ENCODE measurements around the gene SLC30A3. TPM values are rescaled to one million over a fixed set of nuclear protein-coding genes. Genes with fewer than 3 reads are reported as not detected.

The SLC30A3 gene
- total RNA-seq, 3 donors from 2014 or later, result 0.15 to 0.43 (median 0.18) TPM

DNA sequence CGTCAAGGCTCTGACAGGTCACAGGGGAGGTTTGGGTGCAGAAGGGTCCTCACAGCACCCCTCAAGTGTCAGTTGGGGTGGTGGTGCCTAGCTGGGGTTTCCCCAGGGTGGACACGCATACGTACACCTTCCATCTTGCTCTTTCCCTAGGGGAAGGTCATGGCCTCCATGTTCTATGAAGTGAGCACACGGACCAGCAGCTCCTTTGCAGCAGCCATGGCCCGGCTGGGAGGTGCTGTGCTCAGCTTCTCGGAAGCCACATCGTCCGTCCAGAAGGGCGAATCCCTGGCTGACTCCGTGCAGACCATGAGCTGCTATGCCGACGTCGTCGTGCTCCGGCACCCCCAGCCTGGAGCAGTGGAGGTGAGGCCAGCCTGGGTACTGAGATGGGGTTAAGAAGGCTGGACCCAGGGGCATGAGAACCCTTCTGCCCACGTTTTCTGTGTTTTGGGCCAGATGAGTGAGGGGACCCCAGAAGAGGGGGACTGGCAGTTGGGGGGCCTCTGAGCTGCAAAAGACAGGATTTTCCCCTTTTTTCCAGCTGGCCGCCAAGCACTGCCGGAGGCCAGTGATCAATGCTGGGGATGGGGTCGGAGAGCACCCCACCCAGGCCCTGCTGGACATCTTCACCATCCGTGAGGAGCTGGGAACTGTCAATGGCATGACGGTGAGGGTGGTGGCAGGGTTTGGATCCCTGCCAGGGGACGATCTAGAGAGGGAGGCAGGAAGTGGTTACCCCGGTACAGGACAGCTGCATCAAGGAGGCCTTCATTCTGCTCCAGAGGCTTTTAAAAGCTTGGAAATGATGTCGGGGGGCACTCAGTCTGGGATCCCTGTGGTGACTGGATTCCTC is 20.9 kb downstream of the SLC30A3 start:
- peaks cover 47% of the 10 kb centered on the region for H3K36me3 Mint-ChIP-seq (ENCODE audit: insufficient read depth)
- no peak for ATAC-seq

DNA sequence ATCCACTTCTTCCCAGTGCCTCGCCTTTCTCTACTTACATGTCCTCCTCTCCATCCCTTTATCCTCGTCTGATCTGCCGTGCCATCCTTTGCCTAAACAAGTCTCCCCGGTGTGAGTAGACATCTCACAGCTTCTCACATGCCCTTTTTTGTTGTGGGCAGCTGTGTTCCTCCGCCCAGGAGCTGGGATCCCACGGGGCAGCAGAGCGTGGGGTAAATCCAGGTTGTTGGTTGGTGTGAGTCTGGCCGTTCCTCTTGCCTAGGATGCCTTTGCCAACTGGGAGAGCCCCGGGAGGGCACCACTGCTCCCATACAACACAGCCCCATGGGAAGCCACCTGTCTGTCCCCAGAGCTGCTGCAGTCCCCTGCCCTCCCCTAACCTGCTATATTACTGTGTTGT is 22.4 kb downstream of the SLC30A3 start:
- peaks cover 4% of the 10 kb centered on the region for H3K4me1 Mint-ChIP-seq (ENCODE audit: low read depth)
- no peak for DNase-seq
- H3K27me3 Mint-ChIP-seq (ENCODE audit: low read depth), result no peaks in the 10 kb centered on the region
- peaks cover 57% of the 10 kb centered on the region for H3K36me3 Mint-ChIP-seq (ENCODE audit: insufficient read depth)
- H3K9me3 Mint-ChIP-seq, result no peaks in the 10 kb centered on the region
- no peak overlapping the region for H3K4me3 Mint-ChIP-seq
- ATAC-seq, result no peak

More for the DNA sequence above, 20.9 kb downstream of the SLC30A3 start:
- no peaks in the 10 kb centered on the region for H3K9me3 Mint-ChIP-seq
- no peak for DNase-seq
- H3K27me3 Mint-ChIP-seq (ENCODE audit: low read depth), result no peaks in the 10 kb centered on the region
- peaks cover 4% of the 10 kb centered on the region for H3K4me1 Mint-ChIP-seq (ENCODE audit: low read depth)
- H3K4me3 Mint-ChIP-seq, result no peak overlapping the region

DNA sequence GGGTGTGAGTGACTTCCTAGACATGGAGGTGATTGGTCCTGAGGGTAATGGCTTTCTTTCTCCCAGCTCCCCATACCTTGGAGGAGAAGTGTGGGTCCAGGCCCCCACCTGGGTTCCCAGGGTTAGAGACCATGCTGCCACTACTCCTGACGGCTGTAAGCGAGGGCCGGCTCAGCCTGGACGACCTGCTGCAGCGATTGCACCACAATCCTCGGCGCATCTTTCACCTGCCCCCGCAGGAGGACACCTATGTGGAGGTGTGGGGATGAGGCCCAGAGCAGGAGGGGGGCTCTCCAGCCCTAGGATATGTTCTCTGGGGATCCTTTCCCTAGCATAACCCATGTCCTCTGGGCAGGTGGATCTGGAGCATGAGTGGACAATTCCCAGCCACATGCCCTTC is 23.9 kb downstream of the SLC30A3 start:
- peaks cover 62% of the 10 kb centered on the region for H3K36me3 Mint-ChIP-seq (ENCODE audit: insufficient read depth)
- no peaks in the 10 kb centered on the region for H3K27me3 Mint-ChIP-seq (ENCODE audit: low read depth)
- peaks cover 4% of the 10 kb centered on the region for H3K4me1 Mint-ChIP-seq (ENCODE audit: low read depth)
- H3K9me3 Mint-ChIP-seq, result no peaks in the 10 kb centered on the region
- DNase-seq, result no peak
- ATAC-seq, result no peak
- H3K4me3 Mint-ChIP-seq, result no peak overlapping the region

DNA sequence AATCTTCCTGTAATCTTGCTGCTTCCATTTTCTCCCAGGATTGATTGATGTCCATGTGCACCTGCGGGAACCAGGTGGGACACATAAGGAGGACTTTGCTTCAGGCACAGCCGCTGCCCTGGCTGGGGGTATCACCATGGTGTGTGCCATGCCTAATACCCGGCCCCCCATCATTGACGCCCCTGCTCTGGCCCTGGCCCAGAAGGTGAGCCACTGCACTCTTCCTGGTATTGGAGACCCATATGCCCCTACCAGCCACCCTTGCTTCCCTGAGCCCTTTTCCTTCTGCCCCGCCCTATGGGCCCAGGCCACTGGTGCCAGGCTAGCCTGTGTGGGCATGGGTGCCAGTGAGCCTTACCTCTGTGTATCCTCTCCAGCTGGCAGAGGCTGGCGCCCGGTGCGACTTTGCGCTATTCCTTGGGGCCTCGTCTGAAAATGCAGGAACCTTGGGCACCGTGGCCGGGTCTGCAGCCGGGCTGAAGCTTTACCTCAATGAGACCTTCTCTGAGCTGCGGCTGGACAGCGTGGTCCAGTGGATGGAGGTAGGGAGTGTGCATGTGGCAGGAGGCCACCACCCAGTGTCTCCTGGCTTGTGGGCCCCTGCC is 25.4 kb downstream of the SLC30A3 start:
- H3K36me3 Mint-ChIP-seq (ENCODE audit: insufficient read depth), result peaks cover 75% of the 10 kb centered on the region
- ATAC-seq (no peak), DNase-seq (no peak)
- H3K27me3 Mint-ChIP-seq (ENCODE audit: low read depth), result no peaks in the 10 kb centered on the region
- no peak overlapping the region for H3K4me3 Mint-ChIP-seq
- H3K9me3 Mint-ChIP-seq, result no peaks in the 10 kb centered on the region
- H3K4me1 Mint-ChIP-seq (ENCODE audit: low read depth), result peaks cover 4% of the 10 kb centered on the region

DNA sequence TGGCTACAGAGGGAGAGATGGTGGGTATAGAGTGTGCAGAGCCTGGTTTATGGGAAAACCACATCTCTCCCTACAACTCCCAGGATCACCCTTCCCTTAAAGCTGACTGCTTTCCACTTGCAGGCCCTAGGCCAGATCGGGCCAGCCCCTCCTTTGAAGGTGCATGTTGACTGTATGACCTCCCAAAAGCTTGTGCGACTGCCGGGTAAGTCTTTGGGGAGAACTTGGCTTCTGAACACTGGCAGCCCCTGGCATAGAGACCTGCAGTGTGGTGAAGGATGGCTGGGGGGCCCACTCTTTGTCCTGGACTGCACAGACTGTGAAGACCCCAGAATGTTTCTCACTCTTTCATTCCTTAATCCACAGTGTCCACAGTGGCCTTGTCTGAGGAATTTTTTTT is 26.2 kb downstream of the SLC30A3 start:
- ATAC-seq, result no peak
- H3K36me3 Mint-ChIP-seq (ENCODE audit: insufficient read depth), result peaks cover 72% of the 10 kb centered on the region

DNA sequence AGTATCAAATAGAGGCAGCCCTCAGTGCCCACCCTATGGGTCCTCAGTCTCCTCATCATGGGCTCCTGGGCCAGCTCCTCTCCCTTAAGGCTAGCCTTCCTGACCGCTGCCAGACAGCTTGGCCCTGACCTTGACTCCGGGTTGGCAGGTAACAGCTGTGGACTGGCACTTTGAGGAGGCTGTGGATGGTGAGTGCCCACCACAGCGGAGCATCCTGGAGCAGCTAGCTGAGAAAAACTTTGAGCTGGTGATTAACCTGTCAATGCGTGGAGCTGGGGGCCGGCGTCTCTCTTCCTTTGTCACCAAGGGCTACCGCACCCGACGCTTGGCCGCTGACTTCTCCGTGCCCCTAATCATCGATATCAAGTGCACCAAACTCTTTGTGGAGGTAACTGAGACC is 26.7 kb downstream of the SLC30A3 start:
- H3K9me3 Mint-ChIP-seq, result no peaks in the 10 kb centered on the region
- H3K36me3 Mint-ChIP-seq (ENCODE audit: insufficient read depth), result peaks cover 72% of the 10 kb centered on the region
- ATAC-seq, result no peak
- H3K27me3 Mint-ChIP-seq (ENCODE audit: low read depth), result no peaks in the 10 kb centered on the region
- H3K4me1 Mint-ChIP-seq (ENCODE audit: low read depth), result no peaks in the 10 kb centered on the region
- DNase-seq, result no peak
- H3K4me3 Mint-ChIP-seq, result no peak overlapping the region

More for the DNA sequence above, 26.2 kb downstream of the SLC30A3 start:
- H3K27me3 Mint-ChIP-seq (ENCODE audit: low read depth), result no peaks in the 10 kb centered on the region
- no peak overlapping the region for H3K4me3 Mint-ChIP-seq
- DNase-seq, result no peak
- H3K4me1 Mint-ChIP-seq (ENCODE audit: low read depth), result no peaks in the 10 kb centered on the region
- H3K9me3 Mint-ChIP-seq, result no peaks in the 10 kb centered on the region

DNA sequence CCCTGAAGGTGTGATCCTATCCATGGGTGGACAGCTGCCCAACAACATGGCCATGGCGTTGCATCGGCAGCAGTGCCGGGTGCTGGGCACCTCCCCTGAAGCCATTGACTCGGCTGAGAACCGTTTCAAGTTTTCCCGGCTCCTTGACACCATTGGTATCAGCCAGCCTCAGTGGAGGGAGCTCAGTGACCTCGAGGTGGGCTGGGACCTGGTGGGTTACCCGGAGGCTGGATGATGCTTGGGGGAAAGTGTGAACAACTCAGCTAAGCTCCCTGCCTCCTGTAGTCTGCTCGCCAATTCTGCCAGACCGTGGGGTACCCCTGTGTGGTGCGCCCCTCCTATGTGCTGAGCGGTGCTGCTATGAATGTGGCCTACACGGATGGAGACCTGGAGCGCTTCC is 29.5 kb downstream of the SLC30A3 start:
- DNase-seq, result no peak
- no peak for ATAC-seq
- Mint-ChIP-seq H3K4me3 (no peak overlapping the region), H3K9me3 (no peaks in the 10 kb centered on the region), H3K36me3 (ENCODE audit: insufficient read depth) (peaks cover 53% of the 10 kb centered on the region), H3K4me1 (ENCODE audit: low read depth) (no peaks in the 10 kb centered on the region), H3K27me3 (ENCODE audit: low read depth) (no peaks in the 10 kb centered on the region)

DNA sequence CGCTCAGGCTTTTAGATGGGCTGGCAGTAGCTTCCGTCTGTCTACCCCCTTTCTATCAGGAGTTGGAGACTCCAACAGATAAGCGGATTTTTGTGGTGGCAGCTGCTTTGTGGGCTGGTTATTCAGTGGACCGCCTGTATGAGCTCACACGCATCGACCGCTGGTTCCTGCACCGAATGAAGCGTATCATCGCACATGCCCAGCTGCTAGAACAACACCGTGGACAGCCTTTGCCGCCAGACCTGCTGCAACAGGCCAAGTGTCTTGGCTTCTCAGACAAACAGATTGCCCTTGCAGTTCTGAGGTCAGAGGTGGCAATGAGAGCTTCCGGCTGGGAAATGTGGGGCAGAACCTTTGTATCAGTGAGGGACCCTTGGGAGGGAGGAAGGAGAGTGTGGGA is 30.9 kb downstream of the SLC30A3 start:
- no peak for DNase-seq

DNA sequence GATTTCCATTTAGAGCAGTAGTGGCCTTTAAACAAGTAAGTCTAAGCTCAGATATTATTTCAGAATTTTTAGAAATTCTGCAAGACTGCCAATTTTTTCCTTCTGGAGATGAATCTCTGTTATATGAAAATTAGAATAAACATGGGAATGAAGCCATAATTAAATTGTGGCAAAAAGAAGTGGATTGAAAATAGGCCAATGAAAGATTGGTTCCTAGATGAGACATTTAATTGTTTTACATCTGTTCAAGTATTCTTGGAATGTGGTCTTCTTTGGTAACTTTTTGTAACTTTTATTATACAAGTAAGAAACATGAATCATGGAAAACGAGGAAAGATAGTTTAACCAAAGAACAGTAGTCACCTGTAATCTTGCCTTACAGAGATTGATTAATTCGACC is 35.3 kb downstream of the SLC30A3 start:
- no peaks in the 10 kb centered on the region for H3K9me3 Mint-ChIP-seq
- H3K4me3 Mint-ChIP-seq, result no peak overlapping the region
- peaks cover 43% of the 10 kb centered on the region for H3K36me3 Mint-ChIP-seq (ENCODE audit: insufficient read depth)
- no peaks in the 10 kb centered on the region for H3K4me1 Mint-ChIP-seq (ENCODE audit: low read depth)
- ATAC-seq, result no peak
- H3K27me3 Mint-ChIP-seq (ENCODE audit: low read depth), result no peaks in the 10 kb centered on the region
- no peak for DNase-seq

More for the DNA sequence above, 30.9 kb downstream of the SLC30A3 start:
- Mint-ChIP-seq H3K9me3 (no peaks in the 10 kb centered on the region), H3K27me3 (ENCODE audit: low read depth) (no peaks in the 10 kb centered on the region), H3K36me3 (ENCODE audit: insufficient read depth) (peaks cover 50% of the 10 kb centered on the region), H3K4me3 (no peak overlapping the region), H3K4me1 (ENCODE audit: low read depth) (no peaks in the 10 kb centered on the region)
- no peak for ATAC-seq

DNA sequence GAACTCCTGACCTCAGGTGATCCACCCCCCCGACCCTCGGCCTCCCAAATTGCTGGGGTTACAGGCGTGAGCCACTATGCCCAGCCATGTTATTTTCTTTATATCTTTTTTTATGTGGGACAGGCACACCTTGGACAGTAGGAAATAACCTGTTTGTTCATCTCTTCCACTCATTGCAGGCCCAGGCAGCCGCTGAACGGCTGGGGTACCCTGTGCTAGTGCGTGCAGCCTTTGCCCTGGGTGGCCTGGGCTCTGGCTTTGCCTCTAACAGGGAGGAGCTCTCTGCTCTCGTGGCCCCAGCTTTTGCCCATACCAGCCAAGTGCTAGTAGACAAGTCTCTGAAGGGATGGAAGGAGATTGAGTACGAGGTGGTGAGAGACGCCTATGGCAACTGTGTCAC is 37.3 kb downstream of the SLC30A3 start:
- H3K36me3 Mint-ChIP-seq (ENCODE audit: insufficient read depth), result peaks cover 46% of the 10 kb centered on the region
- H3K4me1 Mint-ChIP-seq (ENCODE audit: low read depth), result no peaks in the 10 kb centered on the region
- H3K4me3 Mint-ChIP-seq, result no peak overlapping the region
- no peaks in the 10 kb centered on the region for H3K9me3 Mint-ChIP-seq
- ATAC-seq, result no peak
- H3K27me3 Mint-ChIP-seq (ENCODE audit: low read depth), result no peaks in the 10 kb centered on the region
- DNase-seq, result no peak

DNA sequence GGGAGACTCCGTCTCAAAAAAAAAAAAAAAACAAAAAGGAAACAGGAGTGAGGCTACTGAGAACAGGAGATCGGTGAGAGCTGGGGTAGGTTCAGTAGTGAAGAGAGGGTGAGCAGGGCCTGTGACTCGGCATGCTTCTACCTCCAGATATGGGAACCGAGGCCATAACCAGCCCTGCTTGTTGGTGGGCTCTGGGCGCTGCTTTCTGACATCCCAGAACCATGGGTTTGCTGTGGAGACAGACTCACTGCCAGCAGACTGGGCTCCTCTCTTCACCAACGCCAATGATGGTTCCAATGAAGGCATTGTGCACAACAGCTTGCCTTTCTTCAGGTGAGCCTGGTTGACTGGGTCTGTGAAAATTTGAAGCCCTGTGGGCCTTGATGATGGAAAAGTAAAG is 39.4 kb downstream of the SLC30A3 start:
- Mint-ChIP-seq H3K4me1 (ENCODE audit: low read depth) (peaks cover 9% of the 10 kb centered on the region), H3K27me3 (ENCODE audit: low read depth) (no peaks in the 10 kb centered on the region), H3K4me3 (no peak overlapping the region), H3K36me3 (ENCODE audit: insufficient read depth) (peaks cover 51% of the 10 kb centered on the region), H3K9me3 (no peaks in the 10 kb centered on the region)
- DNase-seq, result no peak
- ATAC-seq, result no peak

DNA sequence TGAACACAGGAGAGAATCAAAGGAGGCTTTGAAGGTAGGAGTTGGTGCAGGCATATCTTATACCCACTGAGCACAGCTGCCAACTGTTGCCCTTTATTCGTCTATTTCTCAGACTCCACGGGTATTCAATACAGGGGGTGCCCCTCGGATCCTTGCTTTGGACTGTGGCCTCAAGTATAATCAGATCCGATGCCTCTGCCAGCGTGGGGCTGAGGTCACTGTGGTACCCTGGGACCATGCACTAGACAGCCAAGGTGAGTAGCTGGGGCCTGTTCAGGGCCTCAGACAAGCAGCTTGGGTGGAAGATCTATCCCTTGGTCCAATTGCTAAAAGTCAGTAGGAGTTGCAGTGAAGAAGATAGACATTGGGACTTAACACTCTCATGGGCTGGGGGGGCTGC is 40.4 kb downstream of the SLC30A3 start:
- Mint-ChIP-seq H3K36me3 (ENCODE audit: insufficient read depth) (peaks cover 54% of the 10 kb centered on the region), H3K4me1 (ENCODE audit: low read depth) (peaks cover 15% of the 10 kb centered on the region), H3K4me3 (no peak overlapping the region), H3K9me3 (no peaks in the 10 kb centered on the region), H3K27me3 (ENCODE audit: low read depth) (no peaks in the 10 kb centered on the region)
- DNase-seq (no peak), ATAC-seq (no peak)

DNA sequence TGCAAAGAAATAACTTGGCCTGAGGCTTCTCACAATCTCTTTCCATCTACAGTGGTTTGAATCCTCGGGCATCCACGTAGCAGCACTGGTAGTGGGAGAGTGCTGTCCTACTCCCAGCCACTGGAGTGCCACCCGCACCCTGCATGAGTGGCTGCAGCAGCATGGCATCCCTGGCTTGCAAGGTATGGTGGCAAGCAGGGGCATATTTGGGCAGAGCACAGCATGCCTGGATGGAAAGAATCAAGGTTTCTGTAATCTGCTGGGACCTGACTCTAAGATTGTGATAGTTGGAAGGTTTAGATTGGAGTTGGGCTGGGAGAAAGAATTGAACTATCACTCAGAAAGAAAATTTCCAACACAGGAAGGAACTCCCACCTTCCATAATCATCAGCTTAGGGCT is 41.7 kb downstream of the SLC30A3 start:
- DNase-seq (no peak), ATAC-seq (no peak)
- peaks cover 23% of the 10 kb centered on the region for H3K4me1 Mint-ChIP-seq (ENCODE audit: low read depth)
- H3K9me3 Mint-ChIP-seq, result no peaks in the 10 kb centered on the region
- H3K27me3 Mint-ChIP-seq (ENCODE audit: low read depth), result no peaks in the 10 kb centered on the region
- H3K36me3 Mint-ChIP-seq (ENCODE audit: insufficient read depth), result peaks cover 47% of the 10 kb centered on the region
- no peak overlapping the region for H3K4me3 Mint-ChIP-seq

DNA sequence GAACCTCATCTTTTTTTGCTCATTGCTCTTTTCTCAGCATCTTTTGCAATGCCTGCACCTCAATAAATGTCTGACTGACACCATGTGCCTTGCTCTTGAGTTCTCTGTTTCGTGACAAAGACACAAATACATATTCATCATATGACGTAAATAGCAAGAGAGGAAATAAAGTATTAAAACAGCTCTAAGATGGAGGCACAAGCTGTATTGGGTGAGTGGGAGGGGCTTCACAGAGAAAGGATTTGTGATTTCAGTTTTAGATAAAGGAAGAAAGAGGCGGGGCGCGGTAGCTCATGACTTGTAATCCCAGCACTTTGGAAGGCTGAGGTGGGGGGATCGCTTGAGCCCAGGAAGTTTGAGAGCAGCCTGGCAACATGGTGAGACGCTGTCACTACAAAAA is 42.8 kb downstream of the SLC30A3 start:
- Mint-ChIP-seq H3K4me1 (ENCODE audit: low read depth) (peaks cover 25% of the 10 kb centered on the region), H3K4me3 (no peak overlapping the region), H3K27me3 (ENCODE audit: low read depth) (no peaks in the 10 kb centered on the region), H3K36me3 (ENCODE audit: insufficient read depth) (peaks cover 46% of the 10 kb centered on the region), H3K9me3 (no peaks in the 10 kb centered on the region)
- ATAC-seq (no peak), DNase-seq (no peak)

DNA sequence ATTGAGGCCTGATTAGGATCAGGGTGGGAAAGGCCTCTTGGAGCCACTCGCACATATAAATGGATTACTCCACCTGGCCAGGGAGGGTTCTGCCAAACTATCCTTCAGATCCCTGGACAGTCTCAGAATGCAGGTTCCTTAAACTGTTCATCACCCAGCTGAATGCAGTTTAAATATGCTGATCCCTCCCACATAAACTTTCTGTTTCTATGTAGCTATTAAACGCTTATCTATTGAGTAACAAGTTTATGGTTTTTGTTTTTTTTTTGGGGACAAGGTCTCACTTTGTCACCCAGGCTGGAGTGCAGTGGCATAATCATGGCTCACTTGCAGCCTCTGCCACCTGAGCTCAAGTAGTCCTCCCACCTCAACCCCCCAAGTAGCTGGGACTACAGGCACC is 43.8 kb downstream of the SLC30A3 start:
- ATAC-seq (no peak), DNase-seq (no peak)
- H3K4me3 Mint-ChIP-seq, result peak overlapping the region; percentile 98
- H3K9me3 Mint-ChIP-seq, result no peaks in the 10 kb centered on the region
- H3K27me3 Mint-ChIP-seq (ENCODE audit: low read depth), result no peaks in the 10 kb centered on the region
- H3K4me1 Mint-ChIP-seq (ENCODE audit: low read depth), result peaks cover 25% of the 10 kb centered on the region
- peaks cover 39% of the 10 kb centered on the region for H3K36me3 Mint-ChIP-seq (ENCODE audit: insufficient read depth)

Measured in activated T-cell treated with anti-CD3 and anti-CD28 coated beads, Interleukin-2, amount 50 U/mL, for 4 hours (primary cell).